HG02571 (cell line): Measurements from ENCODE around the gene ITGB8.

Experiments
- ATAC-seq: cut with Tn5 transposase; IDR thresholded peaks from one replicate; pipeline ENCODE4 v1.9.1; 2021; ENCODE audit warnings: mild to moderate bottlenecking, moderate library complexity; ENCODE audit not compliant: unreplicated experiment

The ITGB8 gene

DNA sequence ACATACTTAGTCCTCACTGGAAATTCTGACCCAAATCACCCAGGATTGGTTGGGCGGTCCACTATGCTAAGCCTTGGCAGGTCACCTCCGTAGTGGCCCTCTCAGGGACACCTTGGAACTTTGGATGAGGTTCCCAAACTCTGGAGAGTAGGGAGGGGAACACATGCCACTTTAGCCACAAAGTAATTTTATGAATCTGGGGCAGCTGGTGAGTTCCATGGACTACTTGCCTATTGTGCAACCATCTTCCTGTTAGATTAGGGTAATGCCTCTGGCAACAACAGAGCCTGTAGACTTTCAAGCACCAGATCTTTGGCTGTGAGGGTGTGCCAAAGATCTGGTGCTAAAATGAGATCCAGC, 77.7 kb downstream of the ITGB8 start:
- no peak for ATAC-seq

DNA sequence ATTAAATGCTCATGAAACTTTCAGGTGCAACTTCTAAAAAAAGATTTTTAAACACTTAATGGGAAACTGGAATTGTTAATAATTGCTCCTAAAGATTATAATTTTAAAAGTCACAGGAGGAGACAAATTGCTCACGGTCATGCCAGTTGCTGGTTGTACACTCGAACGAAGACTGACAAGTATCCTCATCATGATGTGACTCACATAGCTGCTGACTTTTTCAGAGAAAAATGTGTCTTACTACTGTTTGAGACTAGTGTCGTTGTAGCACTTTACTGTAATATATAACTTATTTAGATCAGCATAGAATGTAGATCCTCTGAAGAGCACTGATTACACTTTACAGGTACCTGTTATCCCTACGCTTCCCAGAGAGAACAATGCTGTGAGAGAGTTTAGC, 79.3 kb downstream of the ITGB8 start:
- no peak for ATAC-seq

DNA sequence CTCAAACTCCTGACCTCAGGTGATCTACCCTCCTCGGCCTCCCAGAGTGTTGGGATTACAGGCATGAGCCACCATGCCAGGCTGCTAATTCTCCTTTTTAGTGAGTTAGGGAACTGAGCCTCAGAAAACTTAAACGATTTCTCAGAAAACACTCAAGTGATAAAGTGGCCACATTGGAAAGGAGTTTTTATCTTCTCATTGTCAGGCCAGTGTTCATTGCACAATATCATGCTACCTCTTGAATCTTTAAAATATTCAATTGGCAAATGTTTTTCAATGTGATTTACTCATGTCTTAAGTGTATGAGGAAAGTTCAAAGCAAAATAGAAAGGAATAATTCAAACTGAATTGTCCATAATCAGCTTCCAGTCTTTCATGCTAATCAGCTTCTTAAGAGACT, 80.7 kb downstream of the ITGB8 start:
- ATAC-seq = no peak

DNA sequence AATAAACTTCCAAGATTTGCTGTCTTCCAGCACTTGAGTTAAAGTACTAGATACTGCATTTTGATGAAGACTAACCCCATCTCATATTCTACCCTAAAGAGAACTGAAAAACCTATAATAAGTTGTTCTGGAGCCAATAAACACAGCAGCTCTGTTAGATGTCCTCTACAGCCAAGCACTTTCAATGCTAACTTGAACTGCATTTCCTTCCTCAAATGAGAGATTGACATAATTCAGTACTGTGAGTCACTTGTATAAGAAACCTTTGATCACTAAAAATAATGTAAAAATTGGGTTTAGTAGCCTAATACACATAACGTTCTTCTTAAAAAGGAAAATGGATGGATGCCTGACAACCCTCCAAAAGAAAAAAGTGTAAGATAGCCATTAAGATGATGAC, 81.3 kb downstream of the ITGB8 start:
- ATAC-seq = no peak

DNA sequence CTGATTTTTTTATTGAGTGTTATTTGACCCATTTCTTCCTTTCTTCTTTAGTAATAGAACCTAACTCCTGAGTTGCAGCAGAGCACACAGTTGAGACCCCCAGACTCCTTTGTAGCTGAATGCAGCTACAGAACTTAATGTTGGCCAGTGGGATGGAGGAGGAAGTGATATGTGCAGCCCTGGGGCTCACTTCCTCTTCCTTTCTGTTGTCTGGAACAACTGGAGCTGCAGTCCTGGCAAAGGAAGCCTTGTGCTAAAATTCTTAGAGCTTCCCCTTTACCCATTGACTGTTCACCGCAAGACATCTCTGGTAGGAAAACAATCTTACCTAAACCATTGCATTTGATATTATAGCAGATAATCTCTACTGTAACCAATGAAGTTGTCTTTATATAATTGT, 86.6 kb downstream of the ITGB8 start:
- no peak for ATAC-seq

DNA sequence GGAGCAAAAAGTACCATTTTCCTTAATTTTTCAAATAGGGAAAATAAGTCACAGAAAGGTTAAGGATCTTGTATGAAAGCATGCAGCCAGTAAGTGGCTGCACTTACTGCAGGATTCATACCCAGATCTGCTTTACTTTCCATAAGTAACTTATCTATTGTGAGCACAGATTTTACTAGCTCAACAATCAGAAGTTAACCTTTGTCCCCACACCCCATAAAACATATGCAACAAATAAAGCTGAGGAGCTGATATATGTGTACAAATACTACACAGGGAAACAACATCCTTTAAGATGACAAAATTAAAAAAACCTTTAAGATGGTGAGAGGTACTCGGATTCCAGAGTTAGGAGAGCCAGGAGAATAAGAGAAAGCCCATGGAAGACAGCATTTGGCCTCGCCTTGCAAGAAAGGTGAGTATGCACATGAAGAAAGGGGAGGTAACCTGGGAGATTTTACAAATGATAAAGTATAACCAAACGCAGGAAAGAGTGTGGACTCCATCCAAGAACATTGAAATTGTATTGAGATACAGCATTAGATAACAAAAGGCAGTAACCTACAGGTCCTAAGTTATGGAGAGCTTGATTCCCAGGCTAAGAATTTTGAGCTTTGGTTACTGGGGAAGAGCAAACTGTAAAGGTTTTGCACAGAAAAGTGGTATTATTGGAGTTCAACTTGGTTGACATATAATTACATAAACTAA, 87.1 kb downstream of the ITGB8 start:
- ATAC-seq = no peak

DNA sequence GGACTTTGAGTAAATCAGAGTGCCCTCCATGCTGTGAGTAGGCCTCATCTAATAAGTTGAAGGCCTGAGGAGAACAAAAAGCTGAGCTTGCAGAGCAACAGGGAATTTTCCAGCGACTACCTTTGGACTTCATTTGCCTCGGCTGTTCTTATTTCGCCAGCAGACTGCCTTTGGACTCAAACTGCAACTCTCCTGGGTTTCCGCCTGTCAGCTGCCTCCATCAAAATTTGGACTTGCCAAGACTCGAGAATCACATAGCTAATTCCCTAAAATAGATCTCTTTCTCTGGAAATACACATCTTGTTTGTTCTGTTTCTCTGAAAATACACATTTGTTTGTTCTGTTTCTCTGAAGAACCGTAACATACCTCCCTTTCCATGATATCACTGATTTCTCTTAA, 93.8 kb downstream of the ITGB8 start:
- no peak for ATAC-seq

DNA sequence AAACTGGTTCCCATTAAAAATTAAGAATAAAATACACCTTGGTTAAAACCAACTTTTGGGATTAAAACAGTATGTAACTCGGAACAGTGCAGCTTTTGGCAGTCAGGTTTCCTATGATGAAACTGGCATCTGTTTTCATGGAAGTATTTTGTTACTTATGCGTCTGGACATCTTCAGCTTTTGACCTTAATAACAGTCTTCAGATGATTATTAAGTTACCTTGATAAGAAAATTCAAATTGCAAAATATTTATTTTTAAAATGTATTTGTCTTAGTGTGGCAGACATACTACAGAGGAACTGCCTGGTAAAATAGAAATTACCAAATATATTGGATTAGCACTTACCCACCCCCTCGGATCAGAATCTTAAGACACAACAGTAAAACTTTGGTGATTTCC, 100.0 kb downstream of the ITGB8 start:
- no peak for ATAC-seq

DNA sequence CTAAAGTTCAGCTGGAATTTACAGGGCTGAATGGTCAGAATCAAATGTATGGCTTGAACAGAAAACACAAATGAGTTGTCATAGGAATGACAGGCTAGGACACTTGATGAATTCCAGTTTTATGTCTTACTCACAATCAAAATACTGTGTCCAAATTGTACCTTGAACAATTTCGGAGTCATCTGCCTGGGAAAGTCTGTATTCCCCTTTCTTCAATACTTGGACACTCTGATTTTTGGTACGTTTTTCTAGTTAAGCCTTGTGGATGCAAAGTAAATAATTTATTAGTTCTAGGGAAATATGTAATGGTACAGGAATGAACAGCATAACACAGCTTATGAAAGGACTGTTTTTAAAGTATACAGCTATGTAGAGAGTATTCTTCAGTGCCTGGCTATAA, 100.4 kb downstream of the ITGB8 start:
- ATAC-seq = no peak

DNA sequence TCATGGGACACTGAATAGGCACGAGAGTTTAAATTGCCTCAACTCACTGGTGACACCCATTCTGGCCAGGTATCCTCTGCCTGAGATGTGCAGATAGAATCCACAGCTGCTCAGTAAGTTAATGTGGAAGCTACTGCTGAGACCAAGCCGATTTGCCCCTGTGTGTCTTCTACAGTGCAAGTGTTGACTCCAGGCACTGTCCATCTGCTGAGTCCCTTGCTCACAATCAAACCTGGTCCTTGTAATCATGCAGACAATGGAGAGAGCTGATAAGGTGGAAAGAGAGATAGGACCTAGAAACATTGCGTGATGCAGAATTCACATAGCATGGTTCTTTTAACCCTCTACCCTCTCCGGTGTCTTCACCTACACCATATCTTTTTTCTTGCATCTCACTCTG, 101.4 kb downstream of the ITGB8 start:
- no peak for ATAC-seq

DNA sequence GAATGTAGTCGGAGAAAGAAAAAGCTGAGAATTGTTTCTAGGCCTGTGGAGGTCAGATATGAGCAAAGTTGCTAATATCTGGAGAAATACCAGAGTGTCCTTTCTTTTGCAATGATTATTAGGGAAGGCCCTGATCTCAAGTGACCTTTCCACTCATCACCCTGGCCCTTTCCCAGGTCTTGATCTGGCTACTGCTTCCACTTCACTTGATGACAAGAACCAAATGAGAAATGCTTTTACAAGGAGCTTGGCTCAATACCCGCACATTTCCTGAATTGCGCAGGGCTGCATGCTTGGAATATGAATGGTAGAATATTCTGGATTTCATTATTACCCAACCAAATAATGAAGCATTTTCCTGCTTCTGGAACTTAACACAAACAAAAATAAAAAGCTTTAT, 104.6 kb downstream of the ITGB8 start:
- ATAC-seq = no peak

DNA sequence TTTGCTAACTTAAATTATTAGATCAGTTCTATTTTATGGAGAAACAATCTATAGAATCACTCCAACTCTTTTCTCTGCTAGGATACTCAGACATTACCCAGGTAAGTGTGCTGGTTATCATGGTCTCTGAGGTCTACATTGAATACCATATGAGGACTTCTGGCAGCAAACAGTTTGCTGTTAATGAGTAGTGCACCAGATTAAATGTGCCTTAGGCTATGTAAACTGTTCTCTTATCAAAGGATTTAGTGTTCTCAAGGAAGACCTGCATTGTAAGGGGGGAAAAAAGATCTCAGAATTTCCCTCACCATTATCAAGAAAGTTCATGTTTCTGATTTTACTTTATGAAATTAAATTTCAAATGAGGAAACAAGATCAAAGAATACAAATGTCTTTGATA, 107.5 kb downstream of the ITGB8 start:
- no peak for ATAC-seq

DNA sequence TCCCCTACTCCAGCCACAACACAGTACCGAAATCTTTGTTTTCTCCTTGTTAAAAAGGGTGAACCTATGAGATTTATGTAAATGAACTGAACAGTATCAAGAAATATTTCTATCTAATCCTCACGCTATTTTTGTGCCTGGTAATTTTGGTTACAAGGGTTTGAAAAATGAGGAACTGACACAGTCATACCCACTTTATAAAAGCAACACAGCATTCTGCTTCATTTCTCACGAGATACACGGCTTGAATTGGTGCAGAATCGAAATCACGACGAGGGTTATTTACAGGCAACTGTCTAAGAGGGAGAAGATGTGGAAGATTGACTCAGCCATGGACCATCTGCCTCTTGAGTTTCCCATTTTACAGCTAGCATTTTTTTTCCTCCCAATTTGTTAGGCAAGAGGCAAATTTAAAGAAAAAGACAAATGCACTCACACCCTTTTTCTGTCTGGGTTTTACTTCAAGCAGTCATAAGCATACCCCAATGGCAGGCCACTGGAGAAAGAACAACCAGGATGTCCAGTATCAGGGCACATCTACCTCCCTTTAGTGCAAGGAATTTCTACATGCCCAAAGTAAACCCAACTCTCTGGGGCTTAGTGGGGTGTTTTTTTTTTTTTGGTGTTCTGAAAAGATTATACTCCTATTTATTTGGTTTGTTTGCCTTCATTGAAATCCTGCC, 108.1 kb downstream of the ITGB8 start:
- peak; percentile 77 for ATAC-seq

DNA sequence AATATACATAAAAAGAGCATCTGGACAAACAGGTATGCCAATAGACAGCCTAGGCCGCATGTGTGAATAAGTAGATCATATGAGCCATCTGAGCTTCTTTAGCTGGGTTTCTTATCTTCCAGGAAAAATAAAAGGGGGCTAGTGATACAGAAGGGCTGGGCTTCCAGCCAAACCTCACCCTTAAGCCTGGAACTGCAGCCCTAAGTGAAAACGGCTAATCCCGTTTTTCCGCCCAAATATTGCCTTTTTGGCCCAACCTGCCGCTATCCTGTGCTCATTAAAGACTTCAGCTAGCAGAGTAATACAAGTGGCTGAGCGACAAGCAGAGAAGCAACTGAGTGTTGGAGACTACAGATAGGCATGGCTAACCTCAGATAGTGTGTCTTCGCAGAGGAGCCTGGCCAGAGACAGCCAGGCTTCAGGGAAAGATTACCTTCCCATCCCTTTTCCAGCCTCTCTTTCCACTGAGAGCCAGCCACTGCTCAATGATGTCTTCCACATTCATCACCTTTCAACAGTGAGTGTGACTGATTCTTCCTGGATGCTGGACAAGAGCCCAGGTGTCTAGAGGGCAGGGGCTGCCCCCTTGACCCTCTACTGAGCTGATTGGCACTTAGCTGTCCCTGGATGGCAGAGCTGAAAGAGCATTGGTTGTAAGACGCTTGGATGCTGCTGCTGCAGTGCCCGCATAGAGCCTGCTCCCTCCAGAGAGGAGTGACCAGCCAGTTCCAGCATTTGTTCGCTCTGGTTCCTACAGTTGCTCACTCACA, 108.9 kb downstream of the ITGB8 start:
- ATAC-seq = no peak

DNA sequence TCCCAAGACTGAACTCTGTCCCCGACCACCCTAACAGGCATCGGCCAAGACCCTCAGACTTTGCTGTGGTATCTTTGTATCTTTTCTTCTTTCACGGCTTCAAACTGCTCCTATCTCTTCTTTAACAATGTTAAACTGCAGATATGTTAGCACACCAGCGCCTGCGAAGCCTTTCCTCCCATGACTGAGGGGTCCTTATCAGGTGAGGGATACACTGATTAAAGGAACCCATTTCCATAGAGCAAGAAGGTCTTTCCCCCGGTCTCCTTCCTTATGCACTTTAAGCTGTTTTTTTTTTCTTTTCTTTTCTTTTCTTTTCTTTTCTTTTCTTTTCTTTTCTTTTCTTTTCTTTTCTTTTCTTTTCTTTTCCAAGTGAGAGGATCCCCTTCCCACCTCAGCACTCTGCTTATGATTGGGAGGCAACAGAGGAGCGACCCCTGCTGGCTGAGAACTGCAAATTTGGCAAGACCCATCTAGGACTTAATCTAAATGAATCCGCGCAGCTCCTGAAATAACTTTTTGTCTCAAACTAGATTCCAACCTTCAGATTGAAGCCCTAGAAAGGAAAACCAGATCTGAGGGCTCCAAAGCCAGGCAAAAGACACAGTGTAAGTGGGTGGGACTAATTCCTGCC, 109.9 kb downstream of the ITGB8 start:
- no peak for ATAC-seq

DNA sequence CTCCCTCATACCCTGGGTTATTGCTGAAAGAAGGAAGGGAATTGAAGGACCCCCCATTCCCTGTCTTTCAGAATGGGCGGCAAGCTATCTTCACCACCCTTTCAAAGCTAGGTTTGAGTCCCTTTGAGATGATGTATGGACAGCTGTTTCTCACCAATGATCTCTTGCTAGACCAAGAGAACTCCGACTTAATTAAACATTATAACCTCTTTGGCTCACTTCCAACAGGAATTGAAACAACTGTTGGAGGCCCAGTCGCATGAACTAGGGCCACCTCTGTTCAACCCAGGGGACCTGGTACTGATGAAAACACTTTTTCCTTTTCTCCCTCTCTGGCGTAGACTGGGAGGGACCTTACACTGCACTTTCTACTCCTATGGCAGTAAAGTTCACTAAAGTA, 110.6 kb downstream of the ITGB8 start:
- no peak for ATAC-seq

DNA sequence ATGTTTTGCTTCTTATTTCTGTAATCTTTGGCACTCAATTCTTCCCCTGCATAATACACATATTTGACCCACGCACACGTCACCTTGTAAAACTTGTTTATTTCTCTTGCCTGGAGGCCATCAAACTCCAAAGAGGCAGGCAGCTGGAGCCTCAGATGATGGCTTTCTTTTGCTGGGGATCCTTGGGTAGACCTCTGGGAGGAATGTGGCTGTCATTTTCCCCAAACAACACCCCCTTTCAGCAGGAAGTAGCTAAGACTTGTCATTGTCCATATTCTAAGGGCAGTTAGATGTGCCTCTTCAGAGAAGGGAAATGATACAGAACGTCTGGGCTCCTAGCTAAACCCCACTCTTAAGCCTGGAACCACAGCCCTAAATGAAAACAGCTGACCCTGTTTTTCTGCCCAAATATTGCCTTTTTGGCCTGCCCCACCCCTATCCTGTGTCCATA, 111.3 kb downstream of the ITGB8 start:
- ATAC-seq = no peak

DNA sequence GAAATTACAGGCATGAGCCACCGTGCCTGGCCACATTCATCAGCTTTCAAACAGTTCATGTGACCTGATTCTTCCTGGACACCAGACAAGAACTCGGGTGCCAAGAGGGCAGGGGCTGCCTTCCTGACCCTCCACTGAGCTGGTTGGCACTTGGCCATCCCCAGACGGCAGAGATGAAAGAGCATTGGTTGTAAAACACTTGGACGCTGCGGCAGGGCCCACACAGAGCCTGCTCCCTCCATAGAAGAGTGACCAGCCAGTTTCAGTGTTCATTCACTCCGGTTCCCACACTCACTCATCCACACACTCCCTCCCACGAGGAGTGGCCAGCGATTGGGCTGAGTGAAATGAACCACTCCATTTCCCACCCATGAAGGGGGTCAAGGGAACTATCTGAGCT, 112.3 kb downstream of the ITGB8 start:
- ATAC-seq = no peak

DNA sequence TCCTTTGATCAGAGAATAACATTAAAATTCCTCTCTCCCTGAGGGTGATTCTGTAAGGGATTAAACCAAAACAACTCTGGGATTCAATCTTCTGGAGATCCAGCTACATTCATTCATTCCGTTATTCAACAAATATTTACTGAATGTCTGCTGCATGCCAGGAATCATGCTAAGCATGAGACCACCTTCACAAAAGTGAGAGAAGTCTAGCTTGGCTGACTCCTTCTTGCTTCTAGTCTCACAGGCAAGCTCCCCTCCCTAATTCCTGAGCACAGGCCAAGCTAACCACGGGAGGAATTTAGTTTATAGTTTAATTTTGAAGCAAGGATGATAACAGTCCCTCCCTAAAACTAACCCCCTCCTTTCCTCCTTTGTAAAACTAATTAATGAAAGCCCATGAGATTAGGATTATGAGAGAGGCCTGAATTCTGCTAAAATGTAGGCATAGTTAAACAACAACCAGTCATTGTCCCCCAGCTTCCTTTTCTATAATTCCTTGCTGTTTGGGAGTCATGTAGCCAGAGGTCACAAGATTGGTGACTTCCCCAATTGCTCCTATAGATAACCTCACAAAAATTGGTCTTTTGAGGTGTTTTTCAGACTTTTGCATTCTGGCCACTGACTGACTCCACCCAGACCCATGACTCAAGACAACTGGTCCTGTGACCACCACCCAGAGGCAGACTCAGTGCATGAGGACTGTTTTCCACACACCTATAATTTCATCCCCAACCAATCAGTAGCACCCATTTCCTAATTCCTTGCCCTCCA, 113.5 kb downstream of the ITGB8 start:
- ATAC-seq = no peak

DNA sequence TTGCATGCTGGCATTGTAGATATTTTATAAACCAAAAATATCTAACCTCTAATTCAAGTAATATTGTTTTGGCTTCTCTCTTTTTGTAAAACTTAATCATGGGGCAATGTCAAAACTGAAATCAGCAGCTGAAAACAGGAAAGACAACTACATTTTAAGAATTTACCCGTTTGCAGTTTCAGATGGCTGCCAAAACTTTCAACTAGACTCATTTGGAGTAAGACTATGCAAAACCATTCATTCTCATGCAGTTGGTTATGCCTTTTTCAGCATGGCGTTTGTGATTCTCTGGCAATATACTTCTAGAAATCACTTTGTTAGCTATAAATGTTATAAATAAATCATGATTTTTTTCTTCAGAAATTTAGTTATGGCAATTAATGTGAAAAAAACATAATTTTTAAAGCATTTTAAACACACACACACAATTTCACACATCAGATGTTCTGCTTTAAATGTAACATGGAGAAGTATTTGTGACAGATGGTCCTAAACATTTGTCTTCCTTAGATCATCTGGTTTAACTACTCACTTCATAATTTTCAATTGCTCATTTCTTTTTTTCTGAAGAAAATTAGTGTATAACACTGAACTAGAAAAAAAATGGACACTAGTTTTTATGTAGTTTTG, 116.4 kb downstream of the ITGB8 start:
- peak; percentile 86 for ATAC-seq
